Esophagus muscularis mucosa (tissue), 4 donors: ENCODE measurements around the gene RBM19.

Source experiments
- EP300 ChIP-seq: sonication (generic); formaldehyde crosslinking; IDR thresholded peaks from one replicate; pipeline ENCODE4 v1.6.1; 2017; ENCODE audit warnings: antibody characterized with exemption
- POLR2AphosphoS5 ChIP-seq, 2 donors: sonication (generic); formaldehyde crosslinking; IDR thresholded peaks; one replicate each; pipeline ENCODE4 v1.6.1; 2017; ENCODE audit warnings: antibody characterized with exemption in 2 of 2
- TF ChIP-seq, protein P1 (sequence below), 3 experiments: fragments of 200-600 bp in 2 of 3; fragments of 450-650 bp in 1 of 3; sonication (generic) in 2 of 3; IDR thresholded peaks; one replicate each; pipeline ENCODE4 v1.5.1; 2017 to 2019; ENCODE audit warnings: antibody characterized with exemption in 3 of 3, mild to moderate bottlenecking in 2 of 3, moderate library complexity in 1 of 3

- TF ChIP-seq, protein P1, sequence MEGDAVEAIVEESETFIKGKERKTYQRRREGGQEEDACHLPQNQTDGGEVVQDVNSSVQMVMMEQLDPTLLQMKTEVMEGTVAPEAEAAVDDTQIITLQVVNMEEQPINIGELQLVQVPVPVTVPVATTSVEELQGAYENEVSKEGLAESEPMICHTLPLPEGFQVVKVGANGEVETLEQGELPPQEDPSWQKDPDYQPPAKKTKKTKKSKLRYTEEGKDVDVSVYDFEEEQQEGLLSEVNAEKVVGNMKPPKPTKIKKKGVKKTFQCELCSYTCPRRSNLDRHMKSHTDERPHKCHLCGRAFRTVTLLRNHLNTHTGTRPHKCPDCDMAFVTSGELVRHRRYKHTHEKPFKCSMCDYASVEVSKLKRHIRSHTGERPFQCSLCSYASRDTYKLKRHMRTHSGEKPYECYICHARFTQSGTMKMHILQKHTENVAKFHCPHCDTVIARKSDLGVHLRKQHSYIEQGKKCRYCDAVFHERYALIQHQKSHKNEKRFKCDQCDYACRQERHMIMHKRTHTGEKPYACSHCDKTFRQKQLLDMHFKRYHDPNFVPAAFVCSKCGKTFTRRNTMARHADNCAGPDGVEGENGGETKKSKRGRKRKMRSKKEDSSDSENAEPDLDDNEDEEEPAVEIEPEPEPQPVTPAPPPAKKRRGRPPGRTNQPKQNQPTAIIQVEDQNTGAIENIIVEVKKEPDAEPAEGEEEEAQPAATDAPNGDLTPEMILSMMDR (IDR thresholded peaks at IDR 0.05): no peak
- TF ChIP-seq POLR2AphosphoS5 (IDR thresholded peaks at IDR 0.05) (no peak), EP300 (no peak)
These were observed 69.9 kb downstream of the RBM19 start for GRCh38 chr12:113896194-113896593.
